A549 (cell line): Measurements from ENCODE around the gene CHRD. TPM values are rescaled to one million over a fixed set of nuclear protein-coding genes. Genes with fewer than 3 reads are reported as not detected.

Source experiments
- ATAC-seq, 2 experiments: fragments of 200-7000 bp in 1 of 2; fragments of >200 bp in 1 of 2; cut with Nextera tagmentation in 1 of 2; cut with Tn5 transposase in 1 of 2; 3 replicates each; pipeline versions ENCODE4 v1.8.0 to v1.9.1; 2018 to 2020; ENCODE audit warnings: mild to moderate bottlenecking in 1 of 2, moderate library complexity in 1 of 2
- CTCF ChIA-PET: fragments of 300-600 bp; sonication (Branson Sonifier 250); formaldehyde crosslinking; extraction: SDS; loops from one replicate; lab custom pipeline; 2021; ENCODE audit warnings: antibody characterized with exemption, inconsistent platforms; lab: Yijun Ruan, JAX
- POLR2A ChIA-PET: fragments of 350-600 bp; formaldehyde crosslinking; extraction: SDS; loops from one replicate; lab custom pipeline; 2021; ENCODE audit warnings: antibody characterized with exemption, inconsistent platforms; lab: Yijun Ruan, JAX
- DNase-seq, 2 experiments: peaks; one replicate each; pipeline versions ENCODE4 v3.0.0 to v3.0.0-alpha.2; 2011 to 2016; ENCODE audit warnings: low read depth in 1 of 2, low spot score in 1 of 2
- FAIRE-seq: peaks from 2 replicates; lab custom pipeline; 2011; peaks lifted over from hg19 to GRCh38; lab: Jason Lieb, UNC
- H3K27ac ChIP-seq, 2 experiments: fragments of >200 bp; sonication (Bioruptor Twin); formaldehyde crosslinking; 3 replicates each; pipeline ENCODE4 v1.5.1; 2016 to 2017
- H3K4me1 ChIP-seq: fragments of >200 bp; sonication (Bioruptor Twin); formaldehyde crosslinking; 3 replicates; pipeline ENCODE4 v1.6.1; 2016
- H3K4me2 ChIP-seq: fragments of >200 bp; sonication (Bioruptor Twin); formaldehyde crosslinking; 3 replicates; pipeline ENCODE4 v1.6.1; 2016
- H3K4me3 ChIP-seq: fragments of >200 bp; sonication (Bioruptor Twin); formaldehyde crosslinking; 3 replicates; pipeline ENCODE4 v1.5.1; 2016
- H3K9me3 ChIP-seq: fragments of >200 bp; sonication (Bioruptor Twin); formaldehyde crosslinking; 3 replicates; pipeline ENCODE4 v1.6.1; 2016
- BHLHE40 ChIP-seq: IDR thresholded peaks from 2 replicates; pipeline ENCODE4 v1.6.1; 2012; ENCODE audit warnings: low read depth, low read length, inconsistent platforms
- CBX8 ChIP-seq: fragments of 200-600 bp; sonication (generic); IDR thresholded peaks from 2 replicates; pipeline ENCODE4 v1.6.1; 2016
- CHD4 ChIP-seq: fragments of 200-600 bp; sonication (generic); IDR thresholded peaks from 2 replicates; pipeline ENCODE4 v1.6.1; 2016; ENCODE audit warnings: antibody characterized with exemption, mild to moderate bottlenecking, borderline replicate concordance
- CTCF ChIP-seq: fragments of >200 bp; sonication (Bioruptor Twin); formaldehyde crosslinking; IDR thresholded peaks from 3 replicates; pipeline ENCODE4 v1.5.1; 2016
- FOXS1 ChIP-seq: fragments of 250-450 bp; sonication (Bioruptor Pico); IDR thresholded peaks from 2 replicates; pipeline ENCODE4 v1.5.0; 2020; ENCODE audit warnings: mild to moderate bottlenecking, moderate library complexity
- MAFK ChIP-seq: fragments of 450-650 bp; IDR thresholded peaks from 2 replicates; pipeline ENCODE4 v1.6.1; 2014; ENCODE audit not compliant: partially characterized antibody
- MAX ChIP-seq: IDR thresholded peaks from 2 replicates; pipeline ENCODE4 v1.6.1; 2012
- RAD21 ChIP-seq, 2 experiments: fragments of >200 bp in 1 of 2; sonication (Bioruptor Twin) in 1 of 2; formaldehyde crosslinking in 1 of 2; IDR thresholded peaks in 1 of 2; conservative IDR thresholded peaks in 1 of 2; 2 replicates in 1 of 2; 3 replicates in 1 of 2; pipeline ENCODE4 v1.6.1; 2012 to 2018; ENCODE audit warnings: inconsistent platforms in 1 of 2
- REST ChIP-seq: fragments of 200-600 bp; sonication (generic); IDR thresholded peaks from 2 replicates; pipeline ENCODE4 v1.6.1; 2016; ENCODE audit warnings: antibody characterized with exemption, mild to moderate bottlenecking, moderate library complexity
- RNF2 ChIP-seq: fragments of 200-600 bp; sonication (generic); IDR thresholded peaks from 2 replicates; pipeline ENCODE4 v1.6.1; 2016; ENCODE audit warnings: low read depth, mild to moderate bottlenecking, antibody characterized with exemption, moderate library complexity, borderline replicate concordance
- SMC3 ChIP-seq: fragments of >200 bp; sonication (Bioruptor Twin); formaldehyde crosslinking; IDR thresholded peaks from 3 replicates; pipeline ENCODE4 v1.6.1; 2018; ENCODE audit warnings: inconsistent platforms
- USF2 ChIP-seq: fragments of 450-650 bp; IDR thresholded peaks from 2 replicates; pipeline ENCODE4 v1.6.1; 2014; ENCODE audit warnings: antibody characterized with exemption
- ZC3H11A ChIP-seq: fragments of 450-650 bp; IDR thresholded peaks from 2 replicates; pipeline ENCODE4 v1.6.1; 2014; ENCODE audit warnings: antibody characterized with exemption, mild to moderate bottlenecking
- ZFP36 ChIP-seq: fragments of 450-650 bp; IDR thresholded peaks from 2 replicates; pipeline ENCODE4 v1.6.1; 2014; ENCODE audit warnings: borderline replicate concordance; ENCODE audit not compliant: partially characterized antibody
- WGBS: methylation state at CpG from one replicate; pipeline ENCODE4 v1.1.6; 2017; ENCODE audit errors: missing lambda C conversion rate; 5-methylcytosine and 5-hydroxymethylcytosine counted together
- polyA plus RNA-seq, 4 experiments: library from polyadenylated mRNA; depleted of rRNA in 3 of 4; stranded (reverse); fragments of >200 nt; fragmentation: RNase III in 1 of 4; extraction: RNeasy Plus Mini Kit Qiagen cat#74134 plus additional on column Dnase treatment in 1 of 4; gene quantifications; 2 replicates in 3 of 4; 3 replicates in 1 of 4; pipeline ENCODE4 v1.2.3, GENCODE V29; 2011 to 2017

Gene CHRD
- polyA plus RNA-seq, 2 of the 4 experiments (the other 2 are of a cell fraction), result 0.13 to 0.19 TPM

- Histone ChIP-seq H3K9me3 (no peaks in the 10 kb centered on the region), H3K4me1 (no peaks in the 10 kb centered on the region), H3K4me3 (no peak overlapping the region), H3K27ac (no peak overlapping the region), H3K4me2 (no peak overlapping the region)
- ChIA-PET CTCF (interaction anchor here (0.6 to 13.1 kb wide), 7 partner anchors 42 to 1329 kb away, joined by 3 to 132 read pairs (median 3); no protein-coding TSS in a partner anchor), POLR2A (no interaction called here)
- ATAC-seq (no peak), FAIRE-seq (no peak), DNase-seq (no peak)
- no peak for TF ChIP-seq ZFP36
- no peak for TF ChIP-seq MAX
- WGBS, result 76% methylated on average over 12 of the region's 16 CpGs
These were observed 34.8 kb downstream of the CHRD start for GRCh38 chr3:184414418-184415202.

GRCh38 chr3:184415203-184415490, 35.3 kb downstream of the CHRD start:
- CTCF ChIA-PET, result interaction anchor here (0.6 to 13.1 kb wide), 6 partner anchors 43 to 1330 kb away, joined by 3 to 132 read pairs (median 3); no protein-coding TSS in a partner anchor
- no peak for ATAC-seq

GRCh38 chr3:184417619-184418327, 37.9 kb downstream of the CHRD start:
- TF ChIP-seq MAFK (no peak), CHD4 (no peak), BHLHE40 (peak; percentile 63; the same call in 1 of the 2 replicates), USF2 (0 out of 2 replicates have a peak, but pooled peaks have one; percentile 5), MAX (peak; percentile 61; the same call in 1 of the 2 replicates), CBX8 (no peak), REST (no peak), FOXS1 (CRISPR knock-in tag) (no peak), RAD21 (conservative IDR thresholded peaks at IDR 0.05 in 1 of 2, IDR thresholded peaks at IDR 0.05 in 1 of 2) (peak; percentile 73 to 81), SMC3 (peak; percentile 85), CTCF (peak; percentile 65)
- ChIA-PET CTCF (interaction anchor here (0.6 to 13.1 kb wide), 26 partner anchors 8 to 655 kb away, joined by 3 to 132 read pairs (median 4); partner anchors contain the start of gene EPHB3), POLR2A (no interaction called here)
- WGBS, result 16% methylated on average over 8 of the region's 14 CpGs
- peak overlapping the region; percentile 25; the same call in 1 of the 3 replicates for H3K4me2 ChIP-seq
- ATAC-seq, result peak; percentile 95 to 99
- no peak overlapping the region for H3K4me3 ChIP-seq
- H3K9me3 ChIP-seq, result no peaks in the 10 kb centered on the region
- H3K27ac ChIP-seq, result no peak overlapping the region
- FAIRE-seq, result no peak
- no peaks in the 10 kb centered on the region for H3K4me1 ChIP-seq
- peak; percentile 44 to 64 for DNase-seq

More at GRCh38 chr3:184415203-184415490, 35.3 kb downstream of the CHRD start:
- Histone ChIP-seq H3K27ac (no peak overlapping the region), H3K4me1 (no peaks in the 10 kb centered on the region), H3K9me3 (no peaks in the 10 kb centered on the region), H3K4me2 (no peak overlapping the region), H3K4me3 (no peak overlapping the region)
- no peak for FAIRE-seq
- TF ChIP-seq BHLHE40, result no peak
- no peak for TF ChIP-seq RNF2
- no peak for TF ChIP-seq MAFK
- TF ChIP-seq ZC3H11A, result no peak
- DNase-seq, result no peak
- POLR2A ChIA-PET, result no interaction called here
- 78% methylated on average over 4 of the region's 4 CpGs for WGBS
